ENCODE data around the gene WDR31. TPM values are rescaled to one million over a fixed set of nuclear protein-coding genes. Genes with fewer than 3 reads are reported as not detected.

The WDR31 gene
- total RNA-seq: 0.79 and 0.80 TPM in 2 replicates

DNA sequence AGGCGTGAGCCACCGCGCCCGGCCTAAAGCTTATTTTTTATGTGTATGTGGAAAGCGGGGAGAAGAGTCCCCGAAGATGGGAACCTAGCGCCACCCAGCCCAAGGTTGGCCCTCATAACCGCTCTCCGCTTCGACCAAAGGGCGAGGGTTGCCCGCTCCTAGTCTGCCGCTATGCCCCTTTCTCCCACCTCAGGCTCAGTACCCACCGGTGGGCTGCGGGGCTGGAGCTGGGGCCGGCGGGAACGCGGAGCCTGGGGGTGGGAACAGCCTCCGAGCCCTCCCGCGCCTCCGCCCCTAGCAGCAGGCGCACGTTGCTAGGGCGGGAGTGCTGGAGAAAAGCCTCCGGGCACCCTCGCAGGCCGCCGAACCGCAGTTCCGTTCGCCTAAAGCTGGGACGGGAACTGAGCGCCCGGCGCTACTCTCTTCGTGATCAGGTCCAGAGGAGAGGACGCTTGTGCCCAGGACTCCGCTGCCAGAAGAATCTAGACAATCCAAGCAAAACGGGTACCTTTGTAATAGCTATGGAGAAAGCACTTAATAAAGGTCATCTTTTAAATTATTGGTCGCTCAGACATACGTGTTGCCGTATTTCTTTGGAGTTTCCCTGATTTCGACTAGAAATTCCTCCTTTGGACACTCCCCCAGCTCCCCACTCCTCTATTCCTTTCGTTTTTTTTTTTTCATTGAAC is at the start of gene WDR31:
Gene WDR31 (minus strand): TSS at position 265 of the 689 bp plus-strand sequence. CDS start 8,253 bp downstream, outside the sequence.

DNA sequence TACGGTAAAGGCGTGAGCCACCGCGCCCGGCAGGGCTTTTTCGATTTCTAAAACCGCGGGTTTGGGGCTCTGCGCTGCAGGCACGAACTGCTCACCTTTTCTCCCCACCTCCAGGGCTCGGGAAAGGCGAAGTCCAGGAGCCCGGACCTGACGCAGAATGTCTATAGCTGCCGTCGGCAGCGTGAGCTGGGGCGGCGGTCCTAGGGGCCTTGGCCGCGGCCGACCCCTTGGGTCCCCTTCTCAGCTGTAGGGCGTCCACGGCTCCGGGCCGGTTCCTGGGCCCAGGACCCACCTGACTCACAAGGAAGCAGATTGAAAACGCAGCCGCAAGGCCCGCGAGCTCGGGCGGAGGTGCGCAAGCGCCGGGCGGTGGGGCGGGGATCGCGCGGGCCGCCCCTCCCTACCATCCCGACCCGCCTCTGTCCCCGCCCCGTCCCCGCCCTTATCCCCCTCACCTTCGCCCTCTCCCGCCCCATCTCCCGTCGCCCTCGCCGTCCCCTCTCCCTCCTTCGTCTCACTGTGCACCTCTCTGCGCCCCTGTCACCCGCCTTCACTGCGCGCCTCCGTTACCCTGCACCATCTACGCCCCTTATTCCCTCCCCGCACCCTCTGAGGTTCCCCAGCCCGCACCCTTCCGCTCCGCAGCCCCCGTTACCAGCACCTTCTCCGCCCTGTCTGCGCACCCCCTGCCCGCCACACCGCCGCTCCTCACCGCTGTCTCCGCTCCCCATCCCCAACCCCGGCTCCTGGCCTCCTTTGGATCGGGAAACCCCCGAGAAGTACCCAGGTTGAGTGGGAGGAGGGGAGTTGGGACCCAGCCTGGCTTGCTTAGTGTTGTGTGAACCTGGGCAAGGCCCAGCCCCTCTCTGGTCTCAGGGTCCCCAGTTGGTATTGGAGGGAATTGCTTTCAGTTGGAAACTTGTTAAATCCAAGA is 36.8 kb upstream of the WDR31 start, which contains the start of gene HDHD3:
Gene HDHD3 (minus strand): TSS at position 353 of the 934 bp plus-strand sequence. CDS start 2,632 bp downstream, outside the sequence.

DNA sequence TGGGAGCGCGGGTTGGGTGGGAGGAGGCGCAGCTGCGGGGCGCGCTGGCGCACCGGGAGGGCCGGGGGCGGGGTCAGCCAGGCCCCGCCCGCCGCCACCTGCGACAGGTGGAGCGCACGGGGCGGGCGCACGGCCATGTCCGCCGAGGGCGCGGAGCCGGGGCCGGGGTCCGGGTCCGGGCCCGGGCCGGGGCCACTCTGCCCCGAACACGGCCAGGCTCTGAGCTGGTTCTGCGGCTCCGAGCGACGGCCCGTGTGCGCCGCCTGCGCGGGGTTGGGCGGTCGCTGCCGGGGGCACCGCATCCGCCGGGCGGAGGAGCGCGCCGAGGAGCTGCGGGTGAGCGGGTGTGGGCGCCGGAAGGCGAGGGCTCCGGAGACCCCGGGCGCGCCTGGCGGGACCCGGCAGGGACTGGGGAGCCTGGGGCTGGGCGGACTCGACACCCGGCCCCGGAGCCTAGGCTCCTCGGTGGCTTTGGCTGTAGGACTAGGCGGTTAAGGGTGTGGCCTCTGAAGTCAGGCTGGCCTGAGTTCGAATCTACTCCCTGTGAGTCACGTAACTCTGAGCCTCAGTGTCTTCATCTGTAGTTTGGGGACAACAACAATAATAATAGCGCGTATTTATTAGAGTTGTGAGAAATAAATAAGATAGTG is 9.5 kb upstream of the WDR31 start, which contains the start of gene BSPRY:
Gene BSPRY (plus strand): TSS at position 97 of the 650 bp plus-strand sequence. CDS start 39 bp downstream, at position 136.

DNA sequence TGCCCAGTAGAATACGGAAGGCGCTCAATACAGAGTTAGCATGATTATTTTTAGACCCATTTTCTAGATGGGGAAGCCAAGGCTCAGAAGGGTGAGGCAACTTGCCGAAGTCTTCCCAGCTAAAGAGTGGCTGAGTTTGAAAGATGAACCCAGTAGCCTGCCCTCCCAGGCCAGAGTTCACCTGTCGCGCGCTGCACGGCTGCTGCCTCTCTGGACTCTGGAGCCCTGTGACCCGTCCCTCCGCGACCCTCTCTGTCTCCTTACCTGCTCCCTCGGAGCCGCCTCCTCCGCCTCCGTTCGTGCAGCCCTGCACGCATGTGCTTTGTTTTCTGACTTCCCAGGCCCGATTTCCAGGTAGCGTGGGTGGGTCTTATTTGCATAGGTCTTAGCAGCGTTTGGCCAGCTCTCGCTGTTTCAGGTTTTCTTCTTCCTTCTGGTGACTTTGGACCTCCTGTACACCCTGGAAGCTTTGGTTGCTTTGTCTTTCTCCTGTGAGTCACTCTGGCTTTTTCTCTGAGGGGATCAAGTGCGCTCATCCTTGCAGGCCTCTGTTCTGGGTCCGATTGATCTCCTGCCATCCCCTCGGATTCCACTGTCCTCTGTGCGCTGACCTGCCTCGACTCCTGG is 37.2 kb downstream of the WDR31 start, which contains the start of gene RNF183:
Gene RNF183 (minus strand): TSS at position 585 of the 627 bp plus-strand sequence. CDS start 5,192 bp downstream, outside the sequence.

DNA sequence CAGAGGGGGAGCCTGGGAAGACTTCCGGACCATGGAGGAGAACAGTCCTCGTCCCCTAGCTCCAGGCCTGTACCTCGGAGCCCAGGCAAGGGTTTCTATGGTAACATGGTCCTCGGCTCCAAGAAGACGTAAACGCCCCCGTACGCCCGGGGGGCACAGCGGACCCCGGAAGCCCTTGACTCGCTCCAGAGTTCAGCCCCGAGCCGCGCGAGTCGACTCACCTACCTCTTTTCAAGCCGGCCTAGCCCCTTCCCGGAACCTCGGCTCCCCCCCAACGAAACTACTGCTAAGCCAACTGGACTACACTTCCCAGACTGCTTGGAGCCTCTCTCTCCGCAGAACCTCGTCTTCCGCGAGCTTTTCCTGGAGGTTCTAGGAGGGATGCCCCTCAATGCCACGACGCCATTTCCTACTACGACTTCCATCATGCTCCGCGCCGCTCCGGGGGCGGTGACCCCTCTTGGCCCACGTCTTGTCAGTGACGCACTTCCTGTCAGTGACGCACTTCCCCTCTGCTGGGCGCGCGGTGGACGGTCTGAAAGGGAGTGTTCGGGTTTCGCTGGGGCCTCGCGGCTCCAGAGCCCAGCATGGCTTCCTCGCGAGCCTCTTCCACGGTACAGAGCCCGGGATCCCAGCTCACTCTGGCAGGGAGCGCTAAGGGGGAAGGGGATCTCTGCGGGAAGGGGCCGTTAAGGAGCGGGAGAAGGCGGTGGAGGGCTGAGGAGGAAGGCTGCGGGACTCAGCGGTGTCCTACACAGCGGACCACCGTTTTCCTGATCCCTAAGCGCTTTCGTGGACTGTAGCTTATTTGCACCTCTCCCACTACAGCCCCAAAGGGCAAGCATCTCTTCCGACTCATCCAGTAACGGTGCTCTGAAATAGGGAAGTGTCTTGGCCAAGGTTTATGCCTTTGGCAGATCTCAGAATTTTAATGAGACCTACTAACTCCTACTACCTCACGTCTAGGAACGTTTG is 64.6 kb downstream of the WDR31 start, which contains the start of the genes CDC26 and PRPF4:
Gene CDC26 (minus strand): TSS at position 416 of the 975 bp plus-strand sequence. CDS start 3,065 bp downstream, outside the sequence.
Gene PRPF4 (plus strand): TSS at position 502 of the 975 bp plus-strand sequence. CDS start 86 bp downstream, at position 588.

Other genes with a start within 250 kb of the WDR31 start
- 6.7 and 7.5 TPM in 2 replicates for gene SLC31A2, start 189.3 kb downstream of the WDR31 start, total RNA-seq
- gene FKBP15, start 119.0 kb downstream of the WDR31 start, total RNA-seq: 22.1 and 23.5 TPM in 2 replicates
- 16.7 and 19.3 TPM in 2 replicates for gene SLC31A1, start 118.7 kb downstream of the WDR31 start, total RNA-seq
- 40.4 and 44.4 TPM in 2 replicates for gene CDC26, start 64.7 kb downstream of the WDR31 start, total RNA-seq
- 25.2 and 26.6 TPM in 2 replicates for gene PRPF4, start 64.6 kb downstream of the WDR31 start, total RNA-seq
- gene RNF183, start 36.9 kb downstream of the WDR31 start, total RNA-seq: not detected in 2 replicates
- gene BSPRY, start 9.3 kb upstream of the WDR31 start, total RNA-seq: not detected in 2 replicates
- 10.6 and 13.3 TPM in 2 replicates for gene HDHD3, start 36.7 kb upstream of the WDR31 start, total RNA-seq
- 9.2 and 10.4 TPM in 2 replicates for gene ALAD, start 61.0 kb upstream of the WDR31 start, total RNA-seq
- 69.5 and 77.3 TPM in 2 replicates for gene POLE3, start 70.4 kb upstream of the WDR31 start, total RNA-seq
- gene C9orf43, start 70.5 kb upstream of the WDR31 start, total RNA-seq: 0.13 and 0.39 TPM in 2 replicates
- 117 and 143 TPM in 2 replicates for gene RGS3, start 123.5 kb upstream of the WDR31 start, total RNA-seq

Measured in mammary microvascular endothelial cell (primary cell).